Hepatocyte (in vitro differentiated cells): ENCODE data around the gene INF2. TPM values are rescaled to one million over a fixed set of nuclear protein-coding genes. Genes with fewer than 3 reads are reported as not detected.

Source experiments
- DNase-seq: peaks from one replicate; pipeline ENCODE4 v3.0.0-alpha.2; 2016; ENCODE audit warnings: low spot score
- H2AFZ ChIP-seq: fragments of 200-600 bp; sonication (generic); 2 replicates; pipeline ENCODE4 v1.6.0; 2016; ENCODE audit warnings: antibody characterized with exemption, mild to moderate bottlenecking
- H3K27ac ChIP-seq: fragments of 200-600 bp; sonication (generic); 2 replicates; pipeline ENCODE4 v1.5.1; 2016; ENCODE audit warnings: mild to moderate bottlenecking
- H3K27me3 ChIP-seq: fragments of 200-600 bp; sonication (generic); 2 replicates; pipeline ENCODE4 v1.6.1; 2016
- H3K36me3 ChIP-seq: fragments of 200-600 bp; sonication (generic); replicated peaks from 2 replicates; pipeline ENCODE4 v1.5.1; 2016; ENCODE audit warnings: low read depth; ENCODE audit not compliant: insufficient read depth
- H3K4me1 ChIP-seq: fragments of 200-600 bp; sonication (generic); 2 replicates; pipeline ENCODE4 v1.5.1; 2016; ENCODE audit warnings: mild to moderate bottlenecking, moderate library complexity; ENCODE audit not compliant: insufficient read depth
- H3K4me2 ChIP-seq: fragments of 200-600 bp; sonication (generic); 2 replicates; pipeline ENCODE4 v1.6.0; 2016
- H3K4me3 ChIP-seq: fragments of 200-600 bp; sonication (generic); 2 replicates; pipeline ENCODE4 v1.5.1; 2016; ENCODE audit warnings: mild to moderate bottlenecking
- H3K79me2 ChIP-seq: fragments of 200-600 bp; sonication (generic); 2 replicates; pipeline ENCODE4 v1.6.0; 2017; ENCODE audit warnings: mild to moderate bottlenecking
- H3K9me2 ChIP-seq: fragments of 200-600 bp; sonication (generic); replicated peaks from 2 replicates; pipeline ENCODE4 v1.6.0; 2017; ENCODE audit warnings: mild to moderate bottlenecking; ENCODE audit not compliant: insufficient read depth
- H3K9me3 ChIP-seq: fragments of 200-600 bp; sonication (generic); 2 replicates; pipeline ENCODE4 v1.5.1; 2016; ENCODE audit warnings: low read depth, mild to moderate bottlenecking
- H4K20me1 ChIP-seq: fragments of 200-600 bp; sonication (generic); 2 replicates; pipeline ENCODE4 v1.6.0; 2016; ENCODE audit warnings: mild to moderate bottlenecking; ENCODE audit not compliant: insufficient read depth, poor library complexity, severe bottlenecking
- EZH2 ChIP-seq: fragments of 200-600 bp; sonication (generic); IDR thresholded peaks from 2 replicates; pipeline ENCODE4 v1.6.1; 2016; ENCODE audit warnings: antibody characterized with exemption, mild to moderate bottlenecking, borderline replicate concordance
- EZH2phosphoT487 ChIP-seq: fragments of 200-600 bp; sonication (generic); IDR thresholded peaks from one replicate; pipeline ENCODE4 v1.6.1; 2018; ENCODE audit warnings: antibody characterized with exemption, mild to moderate bottlenecking, low read depth, moderate library complexity; ENCODE audit not compliant: unreplicated experiment, severe bottlenecking
- WGBS: methylation state at CpG from one replicate; pipeline ENCODE4 v1.1.6; 2016; ENCODE audit warnings: low lambda C conversion rate; ENCODE audit errors: missing lambda C conversion rate; 5-methylcytosine and 5-hydroxymethylcytosine counted together
- polyA plus RNA-seq: library from polyadenylated mRNA; unstranded; fragments of >200 nt; fragmentation: Nextera tagmentation; extraction: Ambion mirVana; gene quantifications from 2 replicates; pipeline ENCODE4 v1.2.1, GENCODE V29; 2016
- total RNA-seq: library from RNA; depleted of rRNA; stranded (reverse); fragments of >200 nt; gene quantifications from 2 replicates; pipeline ENCODE4 v1.2.3, GENCODE V29; 2014
- TF ChIP-seq, protein P1 (sequence below): fragments of 200-600 bp; sonication (generic); IDR thresholded peaks from 2 replicates; pipeline ENCODE4 v1.5.1; 2016; ENCODE audit warnings: antibody characterized with exemption, mild to moderate bottlenecking; ENCODE audit not compliant: poor library complexity

The INF2 gene
- total and polyA plus RNA-seq, 2 experiments from 2014 or later = 23.8 to 31.6 TPM

DNA sequence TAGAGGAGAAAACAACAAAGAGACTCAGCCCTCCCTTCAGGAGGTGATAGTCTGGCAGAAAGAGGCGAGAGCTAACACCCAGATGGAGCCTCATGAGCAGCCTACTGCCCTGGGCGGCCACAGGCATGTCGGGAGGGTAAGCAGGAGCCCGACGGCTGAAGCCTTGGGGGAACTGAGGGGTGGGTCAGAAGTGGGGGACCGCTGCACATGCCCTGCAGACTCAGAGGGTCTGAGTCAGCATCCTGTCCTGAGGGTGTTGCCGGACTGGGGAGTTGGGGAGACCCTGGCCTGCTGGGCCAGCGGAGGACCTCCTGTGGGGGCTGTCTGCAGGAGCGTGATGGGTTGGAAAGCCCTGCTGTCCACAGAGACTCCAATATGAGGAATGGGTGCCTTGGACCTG, 15.9 kb upstream of the INF2 start:
- 92% methylated on average over 9 of the region's 9 CpGs for WGBS
- no peaks in the 10 kb centered on the region for H3K27me3 ChIP-seq
- no peak for DNase-seq

GRCh38 chr14:104675447-104675846, 14.0 kb upstream of the INF2 start:
- Histone ChIP-seq H4K20me1 (no peaks in the 10 kb centered on the region), H3K4me1 (peaks cover 42% of the 10 kb centered on the region), H3K9me2 (no peaks in the 10 kb centered on the region), H3K27ac (no peak overlapping the region), H3K36me3 (no peaks in the 10 kb centered on the region), H3K4me3 (no peak overlapping the region), H2AFZ (no peak overlapping the region), H3K4me2 (no peak overlapping the region), H3K79me2 (no peaks in the 10 kb centered on the region), H3K9me3 (no peaks in the 10 kb centered on the region), H3K27me3 (no peaks in the 10 kb centered on the region)
- WGBS = 96% methylated on average over 2 of the region's 2 CpGs
- DNase-seq = no peak
- TF ChIP-seq EZH2 = no peak
- TF ChIP-seq EZH2phosphoT487 = no peak
- TF ChIP-seq, protein P1, sequence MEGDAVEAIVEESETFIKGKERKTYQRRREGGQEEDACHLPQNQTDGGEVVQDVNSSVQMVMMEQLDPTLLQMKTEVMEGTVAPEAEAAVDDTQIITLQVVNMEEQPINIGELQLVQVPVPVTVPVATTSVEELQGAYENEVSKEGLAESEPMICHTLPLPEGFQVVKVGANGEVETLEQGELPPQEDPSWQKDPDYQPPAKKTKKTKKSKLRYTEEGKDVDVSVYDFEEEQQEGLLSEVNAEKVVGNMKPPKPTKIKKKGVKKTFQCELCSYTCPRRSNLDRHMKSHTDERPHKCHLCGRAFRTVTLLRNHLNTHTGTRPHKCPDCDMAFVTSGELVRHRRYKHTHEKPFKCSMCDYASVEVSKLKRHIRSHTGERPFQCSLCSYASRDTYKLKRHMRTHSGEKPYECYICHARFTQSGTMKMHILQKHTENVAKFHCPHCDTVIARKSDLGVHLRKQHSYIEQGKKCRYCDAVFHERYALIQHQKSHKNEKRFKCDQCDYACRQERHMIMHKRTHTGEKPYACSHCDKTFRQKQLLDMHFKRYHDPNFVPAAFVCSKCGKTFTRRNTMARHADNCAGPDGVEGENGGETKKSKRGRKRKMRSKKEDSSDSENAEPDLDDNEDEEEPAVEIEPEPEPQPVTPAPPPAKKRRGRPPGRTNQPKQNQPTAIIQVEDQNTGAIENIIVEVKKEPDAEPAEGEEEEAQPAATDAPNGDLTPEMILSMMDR = no peak

More for the DNA sequence above, 15.9 kb upstream of the INF2 start:
- H4K20me1 ChIP-seq = no peaks in the 10 kb centered on the region
- H3K36me3 ChIP-seq = no peaks in the 10 kb centered on the region
- peaks cover 22% of the 10 kb centered on the region for H3K4me1 ChIP-seq
- H3K9me2 ChIP-seq = no peaks in the 10 kb centered on the region
- no peaks in the 10 kb centered on the region for H3K79me2 ChIP-seq
- no peak overlapping the region for H3K4me2 ChIP-seq
- no peak overlapping the region for H3K27ac ChIP-seq
- H3K4me3 ChIP-seq = no peak overlapping the region
- H2AFZ ChIP-seq = no peak overlapping the region
- no peaks in the 10 kb centered on the region for H3K9me3 ChIP-seq
- TF ChIP-seq, protein P1 = no peak
- no peak for TF ChIP-seq EZH2phosphoT487

- Histone ChIP-seq H3K9me2 (no peaks in the 10 kb centered on the region), H3K79me2 (no peaks in the 10 kb centered on the region), H3K4me2 (no peak overlapping the region), H2AFZ (no peak overlapping the region), H3K4me1 (peaks cover 49% of the 10 kb centered on the region), H3K9me3 (no peaks in the 10 kb centered on the region), H3K4me3 (no peak overlapping the region), H3K27me3 (no peaks in the 10 kb centered on the region), H3K36me3 (no peaks in the 10 kb centered on the region), H4K20me1 (no peaks in the 10 kb centered on the region), H3K27ac (peak overlapping the region; percentile 95)
- TF ChIP-seq, protein P1 = no peak
- TF ChIP-seq EZH2 = no peak
- TF ChIP-seq EZH2phosphoT487 = no peak
- no peak for DNase-seq
- 79% methylated on average over 7 of the region's 7 CpGs for WGBS
Measured at GRCh38 chr14:104676130-104676693, 13.2 kb upstream of the INF2 start.
